Tibial nerve (tissue), 4 donors: ENCODE data around the gene OPCML. TPM values are rescaled to one million over a fixed set of nuclear protein-coding genes. Genes with fewer than 3 reads are reported as not detected.

Experiments used
- DNase-seq, 2 donors: peaks; one replicate each; pipeline ENCODE4 v3.0.0-alpha.2; 2019; ENCODE audit warnings: low spot score in 2 of 2
- H3K27ac ChIP-seq, 4 donors: fragments of 200-600 bp; sonication (generic) in 3 of 4; one replicate each; pipeline ENCODE4 v1.5.1; 2017 to 2019; ENCODE audit warnings: mild to moderate bottlenecking in 1 of 4
- H3K27me3 ChIP-seq, 2 donors: fragments of 200-600 bp; sonication (generic) in 1 of 2; one replicate each; pipeline versions ENCODE4 v1.5.1 to v1.6.0; 2017 to 2019
- H3K36me3 ChIP-seq, 3 donors: fragments of 200-600 bp; sonication (generic); one replicate each; pipeline ENCODE4 v1.5.1; 2018 to 2019
- H3K4me1 ChIP-seq, 4 donors: fragments of 200-600 bp; sonication (generic) in 3 of 4; one replicate each; pipeline ENCODE4 v1.5.1; 2017 to 2019
- H3K4me3 ChIP-seq, 4 donors: fragments of 200-600 bp; sonication (generic) in 3 of 4; one replicate each; pipeline ENCODE4 v1.5.1; 2017 to 2019; ENCODE audit warnings: mild to moderate bottlenecking in 1 of 4, moderate library complexity in 1 of 4
- H3K9me3 ChIP-seq, 4 donors: fragments of 200-600 bp; sonication (generic) in 3 of 4; one replicate each; pipeline ENCODE4 v1.5.1; 2017 to 2019
- EP300 ChIP-seq, 2 donors: sonication (generic); formaldehyde crosslinking; IDR thresholded peaks; one replicate each; pipeline ENCODE4 v1.6.1; 2017; ENCODE audit warnings: antibody characterized with exemption in 2 of 2, mild to moderate bottlenecking in 1 of 2
- POLR2A ChIP-seq, 2 donors: fragments of 450-650 bp; IDR thresholded peaks; one replicate each; pipeline ENCODE4 v1.6.1; 2017; ENCODE audit warnings: antibody characterized with exemption in 2 of 2, mild to moderate bottlenecking in 2 of 2, moderate library complexity in 2 of 2
- WGBS, 2 donors: methylation state at CpG; one replicate each; pipeline ENCODE4 v1.1.5; 2018; 5-methylcytosine and 5-hydroxymethylcytosine counted together
- total RNA-seq, 4 donors: library from RNA; depleted of rRNA; stranded (reverse); fragments of >200 nt; gene quantifications; one replicate each; pipeline ENCODE4 v1.1.0, GENCODE V29; 2016
- TF ChIP-seq, protein P1 (sequence below), 5 experiments: fragments of 200-600 bp in 3 of 5; fragments of 450-650 bp in 2 of 5; sonication (generic) in 3 of 5; IDR thresholded peaks; one replicate each; pipeline ENCODE4 v1.5.1; 2016 to 2019; ENCODE audit warnings: antibody characterized with exemption in 5 of 5, mild to moderate bottlenecking in 3 of 5, moderate library complexity in 2 of 5

The OPCML gene
- total RNA-seq, 4 donors from 2014 or later, result 1.0 to 10.8 (median 1.9) TPM

DNA sequence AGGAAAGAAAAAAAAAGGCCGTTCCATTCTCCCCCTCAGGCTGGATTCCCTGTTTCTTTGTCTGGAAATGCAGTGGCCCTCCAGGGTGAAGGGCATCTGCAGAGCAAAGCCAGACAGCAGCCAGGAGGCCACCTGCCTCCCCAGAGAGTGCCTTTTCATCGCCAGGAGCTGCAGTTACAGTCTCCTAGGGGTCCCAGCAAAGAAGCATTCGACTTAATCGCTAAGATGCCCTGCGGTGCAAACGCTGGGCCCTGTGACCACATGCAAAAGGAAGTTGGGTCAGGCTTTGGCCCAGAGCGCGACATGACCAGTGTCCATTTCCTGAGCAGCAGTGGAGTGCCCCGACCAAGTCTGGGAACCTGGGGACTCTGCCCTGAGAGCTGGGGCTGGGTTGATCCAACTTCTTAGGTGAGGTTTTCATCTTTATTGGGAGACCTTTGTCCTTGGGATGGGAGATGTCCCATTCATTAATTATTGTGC lies 304.6 kb downstream of the OPCML start:
- H3K27me3 ChIP-seq, result no peaks in the 10 kb centered on the region
- peaks cover 0 to 6% (median 0%) of the 10 kb centered on the region in 4 donors for H3K4me1 ChIP-seq
- TF ChIP-seq, protein P1, sequence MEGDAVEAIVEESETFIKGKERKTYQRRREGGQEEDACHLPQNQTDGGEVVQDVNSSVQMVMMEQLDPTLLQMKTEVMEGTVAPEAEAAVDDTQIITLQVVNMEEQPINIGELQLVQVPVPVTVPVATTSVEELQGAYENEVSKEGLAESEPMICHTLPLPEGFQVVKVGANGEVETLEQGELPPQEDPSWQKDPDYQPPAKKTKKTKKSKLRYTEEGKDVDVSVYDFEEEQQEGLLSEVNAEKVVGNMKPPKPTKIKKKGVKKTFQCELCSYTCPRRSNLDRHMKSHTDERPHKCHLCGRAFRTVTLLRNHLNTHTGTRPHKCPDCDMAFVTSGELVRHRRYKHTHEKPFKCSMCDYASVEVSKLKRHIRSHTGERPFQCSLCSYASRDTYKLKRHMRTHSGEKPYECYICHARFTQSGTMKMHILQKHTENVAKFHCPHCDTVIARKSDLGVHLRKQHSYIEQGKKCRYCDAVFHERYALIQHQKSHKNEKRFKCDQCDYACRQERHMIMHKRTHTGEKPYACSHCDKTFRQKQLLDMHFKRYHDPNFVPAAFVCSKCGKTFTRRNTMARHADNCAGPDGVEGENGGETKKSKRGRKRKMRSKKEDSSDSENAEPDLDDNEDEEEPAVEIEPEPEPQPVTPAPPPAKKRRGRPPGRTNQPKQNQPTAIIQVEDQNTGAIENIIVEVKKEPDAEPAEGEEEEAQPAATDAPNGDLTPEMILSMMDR (IDR thresholded peaks at IDR 0.05), result no peak
- TF ChIP-seq POLR2A (IDR thresholded peaks at IDR 0.05) (no peak), EP300 (IDR thresholded peaks at IDR 0.05) (no peak)
- DNase-seq, result no peak
- WGBS, 2 donors, result 59 to 71% methylated on average over 8 to 9 of the region's 9 CpGs
- no peak overlapping the region for H3K27ac ChIP-seq
- no peaks in the 10 kb centered on the region for H3K36me3 ChIP-seq
- H3K4me3 ChIP-seq, result no peak overlapping the region
- H3K9me3 ChIP-seq, result no peaks in the 10 kb centered on the region

DNA sequence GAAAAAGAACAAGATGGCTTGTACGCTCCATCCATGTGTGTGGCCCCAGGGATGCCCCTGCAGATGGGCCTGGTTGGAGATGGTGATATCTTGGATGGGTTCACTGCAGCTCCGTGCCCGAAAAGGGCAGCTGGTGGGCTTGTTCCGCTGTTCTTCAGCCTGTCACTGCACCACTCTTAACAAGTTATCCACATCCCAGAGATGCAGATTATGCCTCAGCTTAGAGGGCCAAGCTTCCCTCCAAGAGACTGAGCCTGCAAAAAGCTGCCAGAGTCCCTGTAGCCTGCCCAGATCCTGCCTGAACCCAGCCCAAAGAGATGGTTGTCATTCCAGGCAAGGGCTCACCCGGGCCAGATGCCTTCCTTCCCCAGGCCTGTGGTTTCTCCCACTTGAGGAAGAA lies 308.0 kb downstream of the OPCML start:
- Histone ChIP-seq H3K4me3 (no peak overlapping the region), H3K27ac (no peak overlapping the region), H3K4me1 (peaks cover 0 to 6% (median 0%) of the 10 kb centered on the region in 4 donors), H3K27me3 (no peaks in the 10 kb centered on the region), H3K9me3 (no peaks in the 10 kb centered on the region), H3K36me3 (no peaks in the 10 kb centered on the region)
- WGBS, 2 donors, result 63 to 81% methylated on average over 4 to 5 of the region's 5 CpGs
- no peak for DNase-seq
- TF ChIP-seq EP300 (IDR thresholded peaks at IDR 0.05) (no peak), POLR2A (IDR thresholded peaks at IDR 0.05) (no peak)
- TF ChIP-seq, protein P1 (IDR thresholded peaks at IDR 0.05), result no peak

GRCh38 chr11:133222425-133223330 lies 309.6 kb downstream of the OPCML start:
- Histone ChIP-seq H3K36me3 (no peaks in the 10 kb centered on the region), H3K9me3 (no peaks in the 10 kb centered on the region), H3K4me1 (peaks cover 0 to 4% (median 0%) of the 10 kb centered on the region in 4 donors), H3K4me3 (no peak overlapping the region), H3K27me3 (no peaks in the 10 kb centered on the region), H3K27ac (no peak overlapping the region)
- no peak for TF ChIP-seq EP300 (IDR thresholded peaks at IDR 0.05)
- no peak for TF ChIP-seq POLR2A (IDR thresholded peaks at IDR 0.05)
- TF ChIP-seq, protein P1 (IDR thresholded peaks at IDR 0.05), result no peak
- no peak for DNase-seq
- 56 to 58% methylated on average over 13 of the region's 13 CpGs for WGBS, 2 donors

- 84 to 86% methylated on average over 4 of the region's 4 CpGs for WGBS, 2 donors
- Histone ChIP-seq H3K4me3 (no peak overlapping the region), H3K36me3 (no peaks in the 10 kb centered on the region), H3K27me3 (no peaks in the 10 kb centered on the region), H3K27ac (no peak overlapping the region), H3K4me1 (peaks cover 0 to 4% (median 0%) of the 10 kb centered on the region in 4 donors), H3K9me3 (no peaks in the 10 kb centered on the region)
- no peak for DNase-seq
- TF ChIP-seq, protein P1 (IDR thresholded peaks at IDR 0.05), result no peak
- no peak for TF ChIP-seq POLR2A (IDR thresholded peaks at IDR 0.05)
- TF ChIP-seq EP300 (IDR thresholded peaks at IDR 0.05), result no peak
These were observed 312.8 kb downstream of the OPCML start for GRCh38 chr11:133219543-133219942.

- Histone ChIP-seq H3K4me1 (no peaks in the 10 kb centered on the region), H3K27me3 (no peaks in the 10 kb centered on the region), H3K27ac (no peak overlapping the region), H3K36me3 (no peaks in the 10 kb centered on the region), H3K9me3 (no peaks in the 10 kb centered on the region), H3K4me3 (no peak overlapping the region)
- TF ChIP-seq, protein P1 (IDR thresholded peaks at IDR 0.05), result no peak
- TF ChIP-seq EP300 (IDR thresholded peaks at IDR 0.05) (no peak), POLR2A (IDR thresholded peaks at IDR 0.05) (no peak)
- no peak for DNase-seq
These were observed 315.5 kb downstream of the OPCML start for GRCh38 chr11:133216813-133217212.
